VCaP (cell line): ENCODE measurements around the gene DRD5.

Experiments used
- H3K27ac ChIP-seq: fragments of 450-650 bp; 2 replicates; pipeline ENCODE4 v1.5.1; 2017
- TF ChIP-seq, protein P1 (sequence below): fragments of 450-650 bp; conservative IDR thresholded peaks from 2 replicates; pipeline ENCODE4 v1.5.1; 2017; ENCODE audit warnings: mild to moderate bottlenecking, moderate library complexity

The DRD5 gene

DNA sequence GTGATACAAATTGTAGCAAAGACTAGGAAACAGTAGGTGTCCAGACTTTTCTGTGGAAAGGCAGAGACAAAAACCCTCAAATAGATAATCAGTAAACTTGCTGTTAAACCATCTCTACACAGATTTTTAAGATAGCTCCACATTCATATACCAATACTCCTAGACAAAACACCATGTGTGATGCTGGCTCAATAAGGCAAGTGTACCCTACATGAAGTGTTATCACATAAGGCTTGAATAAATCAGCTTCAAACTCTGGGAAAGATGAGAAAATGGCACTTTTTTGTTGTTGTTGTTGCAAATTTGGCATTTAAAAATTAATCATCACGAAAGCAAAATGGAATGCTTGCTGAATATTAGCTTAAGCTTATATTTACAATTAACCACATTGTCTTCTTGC, 45.1 kb downstream of the DRD5 start:
- H3K27ac ChIP-seq = no peak overlapping the region
- TF ChIP-seq, protein P1, sequence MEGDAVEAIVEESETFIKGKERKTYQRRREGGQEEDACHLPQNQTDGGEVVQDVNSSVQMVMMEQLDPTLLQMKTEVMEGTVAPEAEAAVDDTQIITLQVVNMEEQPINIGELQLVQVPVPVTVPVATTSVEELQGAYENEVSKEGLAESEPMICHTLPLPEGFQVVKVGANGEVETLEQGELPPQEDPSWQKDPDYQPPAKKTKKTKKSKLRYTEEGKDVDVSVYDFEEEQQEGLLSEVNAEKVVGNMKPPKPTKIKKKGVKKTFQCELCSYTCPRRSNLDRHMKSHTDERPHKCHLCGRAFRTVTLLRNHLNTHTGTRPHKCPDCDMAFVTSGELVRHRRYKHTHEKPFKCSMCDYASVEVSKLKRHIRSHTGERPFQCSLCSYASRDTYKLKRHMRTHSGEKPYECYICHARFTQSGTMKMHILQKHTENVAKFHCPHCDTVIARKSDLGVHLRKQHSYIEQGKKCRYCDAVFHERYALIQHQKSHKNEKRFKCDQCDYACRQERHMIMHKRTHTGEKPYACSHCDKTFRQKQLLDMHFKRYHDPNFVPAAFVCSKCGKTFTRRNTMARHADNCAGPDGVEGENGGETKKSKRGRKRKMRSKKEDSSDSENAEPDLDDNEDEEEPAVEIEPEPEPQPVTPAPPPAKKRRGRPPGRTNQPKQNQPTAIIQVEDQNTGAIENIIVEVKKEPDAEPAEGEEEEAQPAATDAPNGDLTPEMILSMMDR = no peak

DNA sequence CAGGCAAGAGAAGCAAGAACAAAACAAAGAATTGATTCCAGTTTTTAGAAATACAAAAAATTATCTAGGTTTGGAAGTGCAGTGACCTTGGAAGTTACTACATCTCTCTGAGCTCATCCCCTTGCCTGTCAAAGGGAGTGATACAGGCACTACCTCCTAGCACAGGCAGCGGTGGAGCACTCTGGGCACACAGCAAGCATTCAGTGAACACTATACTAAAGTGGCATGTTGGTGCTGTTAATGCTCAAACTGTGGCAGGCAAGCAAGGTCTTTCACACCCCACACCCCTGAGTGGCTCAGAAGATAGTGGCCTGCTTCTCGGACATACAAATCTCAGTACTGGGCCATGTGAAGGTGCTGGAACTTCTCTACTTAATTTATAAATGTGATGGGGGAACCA, 51.2 kb downstream of the DRD5 start:
- TF ChIP-seq, protein P1 = no peak
- no peak overlapping the region for H3K27ac ChIP-seq

GRCh38 chr4:9833421-9833820, 52.0 kb downstream of the DRD5 start:
- TF ChIP-seq, protein P1 = no peak
- no peak overlapping the region for H3K27ac ChIP-seq
